Loucy (cell line): ENCODE data around the gene RELL1.

Source experiments
- EZH2phosphoT487 ChIP-seq: fragments of 200-600 bp; IDR thresholded peaks from 2 replicates; pipeline ENCODE4 v1.6.1; 2018; ENCODE audit warnings: antibody characterized with exemption, mild to moderate bottlenecking, moderate library complexity, borderline replicate concordance
- TF ChIP-seq, protein P1 (sequence below): fragments of 200-600 bp; sonication (generic); conservative IDR thresholded peaks from 2 replicates; pipeline ENCODE4 v1.5.1; 2014; ENCODE audit warnings: mild to moderate bottlenecking, antibody characterized with exemption, low read length

- TF ChIP-seq, protein P1, sequence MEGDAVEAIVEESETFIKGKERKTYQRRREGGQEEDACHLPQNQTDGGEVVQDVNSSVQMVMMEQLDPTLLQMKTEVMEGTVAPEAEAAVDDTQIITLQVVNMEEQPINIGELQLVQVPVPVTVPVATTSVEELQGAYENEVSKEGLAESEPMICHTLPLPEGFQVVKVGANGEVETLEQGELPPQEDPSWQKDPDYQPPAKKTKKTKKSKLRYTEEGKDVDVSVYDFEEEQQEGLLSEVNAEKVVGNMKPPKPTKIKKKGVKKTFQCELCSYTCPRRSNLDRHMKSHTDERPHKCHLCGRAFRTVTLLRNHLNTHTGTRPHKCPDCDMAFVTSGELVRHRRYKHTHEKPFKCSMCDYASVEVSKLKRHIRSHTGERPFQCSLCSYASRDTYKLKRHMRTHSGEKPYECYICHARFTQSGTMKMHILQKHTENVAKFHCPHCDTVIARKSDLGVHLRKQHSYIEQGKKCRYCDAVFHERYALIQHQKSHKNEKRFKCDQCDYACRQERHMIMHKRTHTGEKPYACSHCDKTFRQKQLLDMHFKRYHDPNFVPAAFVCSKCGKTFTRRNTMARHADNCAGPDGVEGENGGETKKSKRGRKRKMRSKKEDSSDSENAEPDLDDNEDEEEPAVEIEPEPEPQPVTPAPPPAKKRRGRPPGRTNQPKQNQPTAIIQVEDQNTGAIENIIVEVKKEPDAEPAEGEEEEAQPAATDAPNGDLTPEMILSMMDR: 0 out of 2 replicates have a peak, but pooled peaks have one; percentile 16
- TF ChIP-seq EZH2phosphoT487: no peak
Measured at GRCh38 chr4:37666625-37667071, 19.5 kb downstream of the RELL1 start.
